GM21390 (cell line): ENCODE data around the gene DNAJC1.

Experiments
- ATAC-seq: cut with Tn5 transposase; IDR thresholded peaks from one replicate; pipeline ENCODE4 v1.9.1; 2021; ENCODE audit not compliant: unreplicated experiment

DNAJC1 gene

DNA sequence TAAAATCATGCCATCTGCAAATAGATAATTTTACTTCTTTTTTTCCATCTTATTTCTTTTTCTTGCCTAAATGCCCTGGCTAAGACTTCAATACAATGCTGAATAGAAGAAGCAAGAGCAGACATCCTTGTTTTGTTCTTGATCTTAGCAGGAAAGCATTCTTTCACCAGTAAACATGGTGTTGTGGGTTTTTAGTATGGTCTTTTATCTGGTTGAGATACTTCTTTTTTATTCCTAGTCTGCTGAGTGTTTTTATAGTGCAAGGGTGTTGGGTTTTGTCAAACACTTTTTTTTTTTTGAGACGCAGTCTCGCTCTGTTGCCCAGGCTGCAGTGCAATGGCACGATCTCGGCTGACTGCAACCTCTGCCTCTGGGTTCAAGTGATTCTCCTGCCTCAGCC lies 232.3 kb downstream of the DNAJC1 start:
- ATAC-seq: no peak

DNA sequence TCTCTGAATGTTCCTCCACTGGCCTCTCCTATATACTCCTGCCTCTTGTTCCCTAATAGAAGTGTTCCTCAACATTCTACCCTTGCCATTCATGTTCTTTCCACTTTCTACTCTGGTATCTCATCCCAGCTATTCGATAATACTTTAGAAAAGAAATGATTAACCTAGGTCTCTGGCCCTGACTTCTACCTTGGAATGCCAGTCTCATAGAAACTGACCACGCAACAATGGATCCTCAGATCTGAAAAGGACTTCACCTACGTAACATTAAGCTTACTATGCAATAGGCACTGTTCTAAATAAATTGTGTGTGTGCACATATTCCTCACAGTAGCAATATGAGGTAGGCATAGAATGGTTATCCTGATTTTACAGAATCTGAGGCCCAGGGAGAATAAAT lies 234.5 kb downstream of the DNAJC1 start:
- no peak for ATAC-seq

DNA sequence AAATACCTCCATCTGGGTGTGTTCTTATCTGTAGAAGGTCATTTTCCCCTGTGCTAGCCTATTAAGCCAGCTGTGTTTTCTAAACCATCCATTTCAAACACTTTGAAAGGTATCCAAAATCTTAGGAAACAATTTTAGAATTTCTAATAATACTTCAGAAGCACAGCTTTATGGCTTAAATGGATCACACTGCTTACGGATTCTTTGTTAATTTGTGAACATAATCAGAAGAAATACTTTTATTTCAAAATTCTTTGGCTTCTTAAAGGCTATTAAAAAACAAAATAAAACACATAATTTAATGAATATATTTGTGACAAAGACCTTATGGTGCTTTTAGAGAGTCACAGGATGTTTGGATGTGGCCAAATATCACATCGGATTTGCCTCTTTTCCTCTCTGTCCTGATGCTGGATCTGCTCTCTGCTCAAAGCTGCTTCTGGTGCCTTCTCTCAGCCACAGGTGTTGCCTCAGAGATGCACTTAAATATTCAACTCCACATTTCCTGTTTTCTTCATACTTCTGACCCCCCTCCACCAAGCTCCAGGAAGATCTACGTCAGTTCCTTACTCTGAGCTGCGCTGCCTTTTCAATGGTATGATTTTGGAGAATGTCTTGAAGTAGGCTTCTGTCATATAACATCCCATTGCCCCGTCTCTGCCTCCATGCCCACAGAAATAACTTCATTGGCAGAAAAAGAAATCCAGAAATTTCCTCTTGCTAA lies 238.9 kb downstream of the DNAJC1 start:
- ATAC-seq: no peak

- no peak for ATAC-seq
Observed at GRCh38 chr10:21760332-21760731, 243.2 kb downstream of the DNAJC1 start.

- no peak for ATAC-seq
Observed at GRCh38 chr10:21759232-21759631, 244.3 kb downstream of the DNAJC1 start.

DNA sequence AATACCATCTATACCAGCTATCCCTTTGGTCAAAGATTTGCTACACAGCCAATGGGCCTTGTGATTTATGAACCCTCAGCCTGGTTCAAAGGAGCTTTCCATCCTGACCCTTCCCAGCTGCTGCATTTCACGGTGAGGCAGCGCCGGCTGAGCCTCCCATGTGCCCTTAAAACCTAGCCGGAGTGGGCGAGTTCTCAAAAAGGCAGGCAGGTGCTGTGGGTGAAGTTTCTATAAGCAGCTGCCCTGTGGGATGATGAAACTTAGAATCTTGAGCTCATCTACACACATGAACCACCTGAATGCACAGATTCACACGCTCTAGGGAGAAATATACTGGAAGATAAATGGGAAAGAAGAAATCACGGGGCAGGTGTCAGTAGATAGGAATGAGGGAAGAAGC lies 244.8 kb downstream of the DNAJC1 start:
- ATAC-seq: no peak

DNA sequence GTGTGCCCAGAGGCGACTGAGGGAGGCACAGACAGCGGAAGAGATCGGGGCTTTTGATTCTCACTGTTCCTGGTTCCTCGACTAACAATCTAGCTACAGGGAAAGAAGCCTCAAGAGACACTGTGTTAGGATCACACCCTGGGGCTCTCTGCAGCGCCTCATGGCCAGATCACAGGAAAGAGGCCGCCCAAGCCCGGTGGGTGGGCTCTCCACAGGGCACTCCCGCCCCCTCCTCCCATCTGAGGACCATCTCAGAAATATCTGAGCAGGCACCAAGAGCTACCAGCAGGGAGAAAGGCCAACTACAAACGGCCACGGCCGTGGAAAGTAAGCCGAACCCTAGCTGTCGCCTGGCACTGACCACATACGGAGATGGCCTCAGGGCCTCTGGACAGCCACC lies 245.3 kb downstream of the DNAJC1 start:
- no peak for ATAC-seq

DNA sequence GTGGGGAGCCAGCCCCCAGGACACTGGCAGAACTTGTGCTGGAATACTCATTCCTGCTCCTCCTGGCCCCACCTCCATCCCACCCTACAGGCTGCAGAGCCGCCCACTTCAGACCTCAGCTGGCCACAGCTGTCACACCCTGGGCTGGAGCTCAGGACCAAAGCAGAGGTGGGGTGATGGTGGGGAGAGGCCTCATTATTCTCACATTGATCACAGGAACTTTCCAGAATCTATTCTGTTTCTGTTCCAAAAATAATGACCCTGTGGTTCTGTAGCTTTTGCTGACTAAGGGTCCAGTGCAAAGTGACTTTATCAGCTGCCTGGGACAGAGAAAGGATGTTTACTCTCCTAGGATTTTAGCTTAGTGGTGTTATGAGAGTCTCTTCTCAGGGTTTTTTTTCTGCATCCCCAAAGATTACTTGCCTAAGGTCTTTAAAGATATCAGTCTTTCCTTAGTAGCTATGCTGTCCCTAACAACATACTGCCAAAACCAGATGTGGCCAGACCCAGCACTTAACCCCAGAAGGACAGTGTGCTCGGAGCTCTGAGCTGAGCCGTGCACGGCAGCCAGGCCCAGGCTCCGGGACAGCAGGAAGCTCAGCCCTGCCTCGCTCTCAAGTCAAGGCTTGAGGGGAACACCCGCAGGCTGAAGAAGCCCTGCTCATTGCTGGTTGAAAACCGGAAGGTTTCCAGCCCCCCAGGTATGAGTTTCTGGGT lies 246.2 kb downstream of the DNAJC1 start:
- no peak for ATAC-seq

- ATAC-seq: no peak
Observed at GRCh38 chr10:21756707-21757106, 246.8 kb downstream of the DNAJC1 start.

- no peak for ATAC-seq
Observed at GRCh38 chr10:21754410-21755011, 249.0 kb downstream of the DNAJC1 start.

- no peak for ATAC-seq
Observed at GRCh38 chr10:21753497-21754270, 249.8 kb downstream of the DNAJC1 start.

DNA sequence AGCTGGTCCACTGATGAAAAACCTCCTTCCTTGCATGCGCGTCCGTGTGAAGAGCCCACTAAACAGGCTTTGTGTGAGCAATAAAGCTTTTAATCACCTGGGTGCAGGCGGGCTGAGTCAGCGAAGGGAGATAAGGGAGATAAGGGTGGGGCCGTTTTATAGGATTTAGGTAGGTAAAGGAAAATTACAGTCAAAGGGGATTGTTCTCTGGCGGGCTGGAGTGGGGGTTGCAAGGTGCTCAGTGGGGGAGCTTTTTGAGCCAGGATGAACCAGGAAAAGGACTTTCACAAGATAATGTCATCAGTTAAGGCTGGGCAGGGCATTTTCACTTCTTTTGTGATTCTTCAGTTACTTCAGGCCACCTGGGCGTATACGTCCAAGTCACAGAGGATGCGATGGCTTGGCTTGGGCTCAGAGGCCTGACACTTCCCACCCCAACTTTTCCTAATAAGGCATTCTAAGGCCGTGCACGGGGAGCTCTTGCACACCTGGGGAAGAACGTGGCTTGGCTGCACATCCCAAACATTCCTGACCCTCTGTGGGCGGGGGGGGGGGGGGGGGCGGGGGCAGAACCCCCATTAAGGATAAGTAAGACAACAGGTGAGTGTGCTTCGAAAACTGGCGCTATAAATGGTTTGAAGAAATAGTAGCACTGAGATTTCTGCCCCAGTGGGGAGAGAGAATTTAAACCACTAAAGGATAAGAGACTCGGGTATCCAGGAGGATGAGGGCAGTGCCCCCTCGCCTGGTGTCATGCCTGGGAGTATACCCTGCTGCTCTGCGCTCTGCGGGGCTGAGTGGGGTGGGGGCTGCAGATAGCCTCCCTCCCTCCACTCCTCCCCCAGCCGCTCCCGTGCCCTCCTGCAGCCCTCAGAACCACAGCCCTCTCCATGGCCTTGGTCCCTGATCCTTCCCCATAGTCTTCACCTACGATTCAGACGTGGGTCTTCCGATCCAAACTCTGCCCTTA lies 251.9 kb downstream of the DNAJC1 start:
- no peak for ATAC-seq

- ATAC-seq: no peak
Observed at GRCh38 chr10:21750424-21750823, 253.1 kb downstream of the DNAJC1 start.

DNA sequence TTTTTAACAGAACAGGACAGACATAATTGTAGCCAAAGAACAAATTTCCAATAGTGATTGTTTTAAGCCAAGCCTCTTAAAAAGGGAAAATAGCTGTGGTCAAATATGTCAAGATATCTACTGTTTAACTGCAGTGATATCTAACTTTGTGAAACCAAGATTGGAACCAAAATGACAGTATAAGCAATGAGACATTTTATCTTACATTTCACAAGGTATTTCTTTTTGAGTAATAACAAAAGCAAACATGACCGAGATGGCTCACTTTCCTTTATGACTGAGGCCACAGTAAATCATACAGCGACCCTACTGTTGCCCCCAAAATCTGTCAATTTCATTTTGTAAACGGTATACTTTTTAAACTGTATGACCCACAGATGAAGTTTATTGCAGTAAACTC lies 253.7 kb downstream of the DNAJC1 start:
- ATAC-seq: no peak

DNA sequence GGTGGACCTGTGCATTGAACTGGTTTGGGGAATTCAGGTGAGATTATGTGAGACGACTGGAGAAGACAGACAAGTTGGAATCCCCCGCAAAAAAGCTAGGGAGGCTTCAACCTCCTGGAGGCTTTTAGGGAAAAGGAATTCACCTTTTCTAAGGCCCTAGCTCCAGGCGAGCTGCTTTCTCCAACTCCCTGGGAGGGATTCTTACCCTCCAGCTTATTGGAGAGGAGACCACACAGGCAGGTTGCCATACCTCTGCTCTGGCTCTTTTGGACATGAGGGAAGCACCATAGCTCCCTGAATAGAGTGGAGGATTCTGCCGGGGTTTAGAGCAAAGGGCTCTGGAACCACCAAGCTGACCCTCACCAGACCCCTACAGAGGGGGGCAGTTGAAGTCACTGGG lies 255.7 kb downstream of the DNAJC1 start:
- no peak for ATAC-seq

- no peak for ATAC-seq
Observed at GRCh38 chr10:21746118-21746517, 257.4 kb downstream of the DNAJC1 start.

DNA sequence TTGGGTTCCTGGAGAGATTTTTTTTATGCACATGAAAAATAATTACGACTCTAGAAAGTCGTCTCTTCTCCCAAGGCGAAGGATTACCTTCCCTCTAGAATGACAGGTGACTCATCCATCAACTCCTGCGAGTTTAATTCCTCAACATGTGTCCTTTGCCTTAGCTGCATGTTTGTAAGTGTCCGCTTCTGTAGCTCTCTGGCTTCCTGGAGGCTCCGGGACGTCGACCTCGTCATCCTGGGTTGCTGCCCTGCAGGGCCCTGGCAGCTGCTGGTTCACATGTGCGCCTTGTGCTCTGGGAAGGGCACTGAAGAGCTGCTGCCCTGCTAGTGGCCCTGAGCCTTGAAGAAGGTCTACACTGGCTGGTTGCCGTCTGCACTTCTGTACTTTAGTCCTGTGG lies 259.3 kb downstream of the DNAJC1 start:
- no peak for ATAC-seq

DNA sequence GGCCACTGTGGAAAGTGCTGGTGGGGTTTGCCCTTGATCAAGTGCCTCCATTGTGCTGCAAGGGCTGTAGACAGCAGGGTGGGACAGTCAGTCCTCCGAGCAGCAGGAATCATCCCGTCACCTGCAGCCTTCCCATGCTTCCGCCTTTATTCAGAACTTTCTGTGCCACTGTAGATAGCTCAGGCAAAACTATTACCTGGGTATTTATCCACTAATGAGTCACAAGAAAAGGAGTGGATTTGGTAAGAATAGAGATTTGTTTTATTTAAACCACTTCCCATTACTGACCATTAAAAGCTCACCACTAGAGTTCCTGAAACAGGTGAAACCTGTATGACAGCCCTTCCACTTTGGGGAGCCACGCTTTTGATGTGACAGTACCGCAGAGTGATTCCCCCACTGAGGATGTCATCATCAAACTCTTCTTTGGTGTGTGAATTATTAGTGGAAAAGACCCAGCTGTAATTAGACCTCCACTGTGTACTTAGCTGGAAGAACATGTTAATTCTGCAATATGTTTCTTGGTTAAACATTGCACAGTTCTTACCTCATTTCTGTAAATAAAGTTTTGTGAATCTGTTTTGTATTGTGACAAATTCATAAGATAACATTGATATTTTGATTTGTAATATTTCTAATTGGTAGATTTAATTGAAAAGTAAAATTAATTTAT lies 260.7 kb downstream of the DNAJC1 start:
- ATAC-seq: no peak

DNA sequence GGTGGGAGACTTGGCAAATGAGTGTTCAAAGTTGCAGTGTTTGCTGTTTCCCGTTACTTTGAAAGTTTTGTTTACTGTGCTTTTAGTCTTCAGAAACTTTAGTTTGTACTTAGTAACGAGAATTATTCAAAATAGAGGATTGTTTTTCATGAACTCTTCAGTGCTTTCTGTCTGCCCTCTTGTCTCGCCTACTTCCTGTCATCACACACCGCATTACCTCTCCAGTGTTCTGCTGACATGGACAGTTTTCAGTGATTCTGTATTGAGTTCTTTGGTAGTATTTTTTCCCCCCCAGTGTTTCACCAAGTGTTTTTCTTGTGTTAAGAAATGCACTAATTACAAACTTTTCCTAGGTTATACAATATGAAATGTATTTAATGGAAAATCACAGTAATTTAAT lies 262.5 kb downstream of the DNAJC1 start:
- ATAC-seq: no peak

DNA sequence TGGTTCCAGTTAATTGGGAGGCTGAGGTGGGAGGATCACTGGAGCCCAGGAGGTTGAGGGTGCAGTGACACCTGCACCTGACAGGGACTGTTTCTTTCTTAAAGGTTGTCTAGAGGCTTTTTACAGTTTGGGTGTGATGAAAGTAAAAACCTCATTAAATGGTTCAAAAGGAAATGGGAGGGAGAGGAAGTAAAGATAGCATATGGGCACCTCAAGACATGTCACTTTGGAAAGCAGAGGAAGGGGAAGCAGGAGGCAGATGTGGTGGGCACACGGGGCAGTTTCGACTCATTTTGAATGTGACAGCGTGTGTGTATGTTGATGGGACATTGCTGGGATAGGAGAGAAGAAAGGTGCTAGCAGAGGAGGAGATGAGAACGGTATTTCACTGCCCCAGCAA lies 266.4 kb downstream of the DNAJC1 start:
- no peak for ATAC-seq
